Large intestine (tissue), 3 donors: Measurements from ENCODE around the gene PTGIR. TPM values are rescaled to one million over a fixed set of nuclear protein-coding genes. Genes with fewer than 3 reads are reported as not detected.
A peak's percentile ranks its signal among the peaks of the same experiment; 100 is the strongest.

ENCODE experiments used
- DNase-seq, 2 donors: peaks; one replicate each; pipeline versions ENCODE4 v3.0.0 to v3.0.0-alpha.2; 2013
- H3K27ac ChIP-seq: one replicate; pipeline ENCODE4 v1.5.1; 2013; ENCODE audit warnings: low read length
- H3K27me3 ChIP-seq: 2 replicates; pipeline ENCODE4 v1.6.1; 2013; ENCODE audit warnings: low read length; ENCODE audit not compliant: control insufficient read depth, insufficient read depth
- H3K36me3 ChIP-seq: 2 replicates; pipeline ENCODE4 v1.6.1; 2013; ENCODE audit warnings: low read length; ENCODE audit not compliant: control insufficient read depth, insufficient read depth
- H3K4me1 ChIP-seq: one replicate; pipeline ENCODE4 v1.6.1; 2013; ENCODE audit warnings: low read length; ENCODE audit not compliant: control insufficient read depth, insufficient read depth
- H3K4me3 ChIP-seq: one replicate; pipeline ENCODE4 v1.5.1; 2013; ENCODE audit warnings: low read length
- H3K9me3 ChIP-seq: one replicate; pipeline ENCODE4 v1.6.1; 2013; ENCODE audit warnings: mild to moderate bottlenecking, low read depth, low read length, moderate library complexity; ENCODE audit not compliant: control insufficient read depth
- WGBS: methylation state at CpG from one replicate; pipeline ENCODE4 v1.1.5; 2013; ENCODE audit warnings: low lambda C conversion rate; ENCODE audit not compliant: insufficient coverage; 5-methylcytosine and 5-hydroxymethylcytosine counted together
- polyA plus RNA-seq: library from polyadenylated mRNA; unstranded; fragments of 120-200 nt; gene quantifications from one replicate; pipeline ENCODE4 v1.2.1, GENCODE V29; 2013

The PTGIR gene
- polyA plus RNA-seq, 1 donor: 4.8 TPM

DNA sequence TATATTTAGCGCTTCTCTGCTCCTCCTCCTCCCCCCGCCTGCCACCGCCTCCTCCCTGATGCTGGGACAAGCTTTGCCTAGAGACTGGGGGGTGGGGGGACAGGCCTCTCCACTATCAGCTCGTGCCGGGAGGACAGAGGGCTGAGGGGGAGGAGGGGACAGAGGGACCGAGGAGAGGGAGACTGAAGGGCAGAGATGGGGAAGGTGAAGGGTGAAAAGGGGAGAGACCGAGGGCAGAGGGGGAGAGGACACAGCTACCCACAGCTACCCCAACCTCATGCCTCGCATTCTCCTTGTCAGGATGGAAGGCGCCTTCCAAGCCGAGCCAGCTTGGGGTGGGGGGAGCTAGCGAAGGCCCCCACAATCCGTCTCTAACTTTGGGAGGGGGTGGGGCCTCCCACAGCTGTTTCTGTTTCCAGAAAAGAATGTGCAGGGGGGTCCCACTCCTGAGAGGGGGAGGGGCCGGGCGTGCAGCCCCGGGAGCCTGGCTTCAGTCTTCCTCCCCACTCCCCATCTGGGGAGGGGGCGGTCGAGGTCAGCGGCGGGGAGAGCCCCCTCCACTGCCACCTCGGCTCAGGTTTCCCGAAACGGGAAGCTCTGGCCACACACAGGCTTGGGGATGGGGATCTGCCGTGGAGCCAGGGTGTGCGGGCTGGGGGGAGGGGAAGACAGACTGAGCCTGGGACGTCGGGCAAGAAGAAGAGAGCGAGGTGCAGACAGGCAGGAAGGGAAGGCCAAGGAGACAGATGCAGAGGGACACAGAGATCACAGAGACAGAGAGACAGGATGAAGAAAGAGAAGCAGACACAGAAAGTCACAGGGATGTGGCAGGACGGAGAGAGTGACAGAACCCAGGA is 34.5 kb upstream of the PTGIR start:
- peak overlapping the region; percentile 79 for H3K27ac ChIP-seq
- H3K4me3 ChIP-seq: peak overlapping the region; percentile 57
- no CpG with 5 or more reads among the region's 28 CpGs for WGBS
- peaks cover 4% of the 10 kb centered on the region for H3K9me3 ChIP-seq
- DNase-seq: peak in 1 of 2 donors; percentile 46
- peaks cover 14% of the 10 kb centered on the region for H3K4me1 ChIP-seq
- H3K36me3 ChIP-seq: no peaks in the 10 kb centered on the region
- peaks cover 40% of the 10 kb centered on the region for H3K27me3 ChIP-seq

GRCh38 chr19:46656541-46656940 is 31.7 kb upstream of the PTGIR start:
- Histone ChIP-seq H3K27ac (no peak overlapping the region), H3K4me3 (no peak overlapping the region), H3K36me3 (peaks cover 4% of the 10 kb centered on the region), H3K4me1 (peaks cover 10% of the 10 kb centered on the region), H3K9me3 (peaks cover 4% of the 10 kb centered on the region), H3K27me3 (peaks cover 56% of the 10 kb centered on the region)
- no peak for DNase-seq
- WGBS: 100% methylated on average over 1 of the region's 5 CpGs

GRCh38 chr19:46654621-46655152 is 29.8 kb upstream of the PTGIR start:
- Histone ChIP-seq H3K4me3 (no peak overlapping the region), H3K4me1 (no peaks in the 10 kb centered on the region), H3K27ac (peak overlapping the region; percentile 63), H3K36me3 (peaks cover 4% of the 10 kb centered on the region), H3K9me3 (no peaks in the 10 kb centered on the region), H3K27me3 (peaks cover 59% of the 10 kb centered on the region)
- 0% methylated on average over 1 of the region's 16 CpGs for WGBS
- peak in 1 of 2 donors; percentile 48 for DNase-seq

DNA sequence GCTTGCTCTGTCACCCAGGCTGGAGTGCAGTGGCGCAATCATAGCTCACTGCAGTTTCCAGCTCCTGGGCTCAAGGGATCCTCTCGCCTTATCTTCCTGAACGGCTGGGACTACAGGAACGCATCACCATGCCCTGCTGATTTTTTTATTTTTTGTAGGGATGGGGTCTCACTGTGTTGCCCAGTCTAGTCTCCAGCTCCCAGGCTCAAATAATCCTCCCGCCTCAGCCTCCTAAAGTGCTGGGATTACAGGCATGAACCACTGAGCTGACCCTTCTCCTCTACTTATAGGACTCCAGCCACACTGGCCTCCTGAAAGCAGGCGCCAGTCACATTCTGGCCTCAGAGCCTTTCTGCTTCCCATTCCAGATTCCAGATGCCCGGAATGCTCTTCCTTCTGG is 25.6 kb upstream of the PTGIR start:
- Histone ChIP-seq H3K4me3 (no peak overlapping the region), H3K4me1 (no peaks in the 10 kb centered on the region), H3K27ac (no peak overlapping the region), H3K27me3 (peaks cover 56% of the 10 kb centered on the region), H3K36me3 (peaks cover 4% of the 10 kb centered on the region), H3K9me3 (peaks cover 5% of the 10 kb centered on the region)
- DNase-seq: no peak
- WGBS: no CpG with 5 or more reads among the region's 7 CpGs

DNA sequence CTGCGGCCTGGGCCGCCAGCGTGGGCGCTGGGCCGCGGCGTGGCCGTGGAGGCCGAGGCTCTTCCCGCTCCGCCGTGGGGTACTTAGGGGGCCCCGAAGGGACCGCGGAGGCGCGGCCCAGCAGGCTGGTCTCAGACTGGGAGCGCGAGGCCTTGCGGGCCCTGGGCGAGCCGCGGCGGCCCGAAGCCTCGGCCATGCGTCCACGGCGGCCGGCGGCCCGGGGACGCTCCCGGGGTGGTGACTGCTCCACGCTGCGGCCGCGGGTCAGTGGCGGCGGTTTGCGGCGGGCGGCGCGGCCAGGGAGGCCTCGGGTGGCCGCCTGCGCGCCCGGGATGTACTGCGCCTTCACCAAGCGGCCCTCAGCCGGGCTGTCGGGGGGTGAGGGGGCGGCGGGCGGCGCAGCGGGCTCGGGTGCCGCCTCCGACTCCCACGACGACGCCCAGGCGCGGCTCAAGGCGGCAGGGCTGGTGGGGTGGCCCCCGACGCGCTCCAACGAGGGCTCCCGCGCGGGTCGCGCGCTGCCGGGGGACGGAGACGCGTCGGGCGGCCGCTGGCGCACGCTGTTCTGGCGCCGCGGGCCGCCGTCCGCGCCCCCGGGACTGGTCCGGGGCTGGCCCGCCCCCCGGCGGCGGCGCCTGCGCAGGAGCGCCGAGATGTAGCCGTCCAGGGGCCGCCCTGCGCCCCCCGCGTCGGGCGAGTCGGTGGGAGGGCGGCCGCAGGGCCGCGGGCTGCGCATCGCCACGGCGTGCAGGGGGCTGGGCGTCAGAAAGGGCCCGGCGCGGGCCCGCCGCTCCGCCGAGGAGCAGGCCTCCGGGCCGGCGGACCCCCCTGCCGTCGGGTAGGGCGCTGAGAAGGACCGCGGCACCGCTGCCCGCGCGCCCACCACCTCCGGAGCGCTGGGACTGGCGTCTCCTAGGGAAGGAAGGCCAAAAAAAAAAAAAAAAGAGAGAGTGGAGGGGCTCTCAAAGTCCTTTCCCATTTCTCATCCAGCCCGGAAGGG is 24.4 kb upstream of the PTGIR start:
- DNase-seq: no peak
- H3K27me3 ChIP-seq: peaks cover 48% of the 10 kb centered on the region
- no peak overlapping the region for H3K27ac ChIP-seq
- peaks cover 1% of the 10 kb centered on the region for H3K4me1 ChIP-seq
- peaks cover 4% of the 10 kb centered on the region for H3K36me3 ChIP-seq
- peaks cover 5% of the 10 kb centered on the region for H3K9me3 ChIP-seq
- no peak overlapping the region for H3K4me3 ChIP-seq
- no CpG with 5 or more reads among the region's 144 CpGs for WGBS

- H3K9me3 ChIP-seq: peaks cover 5% of the 10 kb centered on the region
- no CpG with 5 or more reads among the region's 63 CpGs for WGBS
- peaks cover 3% of the 10 kb centered on the region for H3K4me1 ChIP-seq
- no peak for DNase-seq
- peaks cover 4% of the 10 kb centered on the region for H3K36me3 ChIP-seq
- peaks cover 46% of the 10 kb centered on the region for H3K27me3 ChIP-seq
- no peak overlapping the region for H3K4me3 ChIP-seq
- H3K27ac ChIP-seq: no peak overlapping the region
Observed at GRCh38 chr19:46648060-46648960, 23.4 kb upstream of the PTGIR start.

DNA sequence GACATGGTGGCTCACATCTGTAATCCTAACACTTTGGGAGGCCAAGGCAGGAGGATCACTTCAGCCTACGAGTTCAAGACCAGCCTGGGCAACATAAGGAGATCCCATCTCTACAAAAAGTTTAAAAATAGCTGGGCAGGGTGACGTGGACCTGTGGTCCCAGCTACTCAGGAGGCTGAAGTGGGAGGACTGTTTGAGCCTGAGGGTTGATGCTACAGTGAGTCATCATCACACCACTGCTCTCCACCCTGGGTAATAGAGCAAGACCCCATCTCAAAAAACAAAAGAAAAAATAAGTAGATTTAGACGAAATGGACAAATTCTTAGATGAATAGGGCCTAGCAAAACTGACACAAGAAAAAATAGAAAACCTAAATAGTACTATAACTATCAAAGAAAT is 21.5 kb upstream of the PTGIR start:
- H3K27ac ChIP-seq: no peak overlapping the region
- no peak for DNase-seq
- H3K36me3 ChIP-seq: no peaks in the 10 kb centered on the region
- peaks cover 36% of the 10 kb centered on the region for H3K27me3 ChIP-seq
- peaks cover 3% of the 10 kb centered on the region for H3K4me1 ChIP-seq
- 100% methylated on average over 1 of the region's 3 CpGs for WGBS
- no peak overlapping the region for H3K4me3 ChIP-seq
- H3K9me3 ChIP-seq: peaks cover 5% of the 10 kb centered on the region

GRCh38 chr19:46644720-46645119 is 19.8 kb upstream of the PTGIR start:
- no peak overlapping the region for H3K27ac ChIP-seq
- peaks cover 37% of the 10 kb centered on the region for H3K27me3 ChIP-seq
- H3K9me3 ChIP-seq: peaks cover 5% of the 10 kb centered on the region
- WGBS: no CpG with 5 or more reads among the region's 3 CpGs
- DNase-seq: no peak
- H3K4me1 ChIP-seq: peaks cover 7% of the 10 kb centered on the region
- H3K4me3 ChIP-seq: no peak overlapping the region
- H3K36me3 ChIP-seq: no peaks in the 10 kb centered on the region

- H3K27ac ChIP-seq: no peak overlapping the region
- no peaks in the 10 kb centered on the region for H3K36me3 ChIP-seq
- H3K4me1 ChIP-seq: peaks cover 21% of the 10 kb centered on the region
- no CpG with 5 or more reads among the region's 2 CpGs for WGBS
- no peak for DNase-seq
- peaks cover 51% of the 10 kb centered on the region for H3K27me3 ChIP-seq
- no peaks in the 10 kb centered on the region for H3K9me3 ChIP-seq
- no peak overlapping the region for H3K4me3 ChIP-seq
Observed at GRCh38 chr19:46640656-46641055, 15.8 kb upstream of the PTGIR start.
